WERI-Rb-1 (cell line): Measurements from ENCODE around the gene SOBP.

Experiments used
- DNase-seq: peaks from one replicate; pipeline ENCODE4 v3.0.0-alpha.2; 2020
- H3K27ac ChIP-seq: fragments of 250-450 bp; sonication (Bioruptor Pico); 2 replicates; pipeline ENCODE4 v1.5.1; 2020; ENCODE audit warnings: mild to moderate bottlenecking, moderate library complexity
- H3K27me3 ChIP-seq: fragments of 250-450 bp; sonication (Bioruptor Pico); 2 replicates; pipeline ENCODE4 v1.5.1; 2021; ENCODE audit warnings: mild to moderate bottlenecking, low read depth, moderate library complexity; ENCODE audit not compliant: insufficient read depth, severe bottlenecking
- H3K36me3 ChIP-seq: fragments of 250-450 bp; sonication (Bioruptor Pico); 2 replicates; pipeline ENCODE4 v1.5.1; 2020; ENCODE audit warnings: mild to moderate bottlenecking, moderate library complexity
- H3K4me3 ChIP-seq: 2 replicates; pipeline ENCODE4 v1.5.1; 2011; ENCODE audit warnings: low read depth, mild to moderate bottlenecking, control low read depth, low read length
- H3K9me3 ChIP-seq: fragments of 250-450 bp; sonication (Bioruptor Pico); 2 replicates; pipeline ENCODE4 v1.5.1; 2021; ENCODE audit warnings: mild to moderate bottlenecking, moderate library complexity; ENCODE audit not compliant: severe bottlenecking
- CTCF ChIP-seq: IDR thresholded peaks from 2 replicates; pipeline ENCODE4 v1.5.1; 2011; ENCODE audit warnings: low read depth, mild to moderate bottlenecking, control low read depth, inconsistent platforms, low read length

SOBP gene

GRCh38 chr6:107574856-107575255 is 84.9 kb downstream of the SOBP start:
- no peaks in the 10 kb centered on the region for H3K27me3 ChIP-seq
- H3K9me3 ChIP-seq = no peaks in the 10 kb centered on the region
- no peak overlapping the region for H3K27ac ChIP-seq
- no peak for DNase-seq
- no peak for TF ChIP-seq CTCF
- H3K36me3 ChIP-seq = no peaks in the 10 kb centered on the region
- no peak overlapping the region for H3K4me3 ChIP-seq

GRCh38 chr6:107576852-107577251 is 86.9 kb downstream of the SOBP start:
- Histone ChIP-seq H3K9me3 (no peaks in the 10 kb centered on the region), H3K36me3 (no peaks in the 10 kb centered on the region), H3K27ac (no peak overlapping the region), H3K4me3 (no peak overlapping the region), H3K27me3 (no peaks in the 10 kb centered on the region)
- DNase-seq = no peak
- no peak for TF ChIP-seq CTCF

GRCh38 chr6:107578642-107579341 is 88.9 kb downstream of the SOBP start:
- no peaks in the 10 kb centered on the region for H3K36me3 ChIP-seq
- H3K27ac ChIP-seq = peak overlapping the region; percentile 38; the same call in 1 of the 2 replicates
- no peak for TF ChIP-seq CTCF
- peak; percentile 58 for DNase-seq
- H3K9me3 ChIP-seq = no peaks in the 10 kb centered on the region
- H3K4me3 ChIP-seq = no peak overlapping the region
- no peaks in the 10 kb centered on the region for H3K27me3 ChIP-seq

GRCh38 chr6:107579456-107580056 is 89.6 kb downstream of the SOBP start:
- no peaks in the 10 kb centered on the region for H3K9me3 ChIP-seq
- H3K4me3 ChIP-seq = no peak overlapping the region
- no peak for DNase-seq
- H3K27ac ChIP-seq = peak overlapping the region; percentile 38; the same call in 1 of the 2 replicates
- H3K36me3 ChIP-seq = no peaks in the 10 kb centered on the region
- TF ChIP-seq CTCF = no peak
- no peaks in the 10 kb centered on the region for H3K27me3 ChIP-seq

GRCh38 chr6:107582086-107582485 is 92.2 kb downstream of the SOBP start:
- no peaks in the 10 kb centered on the region for H3K36me3 ChIP-seq
- DNase-seq = no peak
- H3K9me3 ChIP-seq = no peaks in the 10 kb centered on the region
- no peak for TF ChIP-seq CTCF
- H3K27me3 ChIP-seq = no peaks in the 10 kb centered on the region
- no peak overlapping the region for H3K27ac ChIP-seq
- H3K4me3 ChIP-seq = no peak overlapping the region
